ENCODE data around the gene C5orf63. TPM values are rescaled to one million over a fixed set of nuclear protein-coding genes. Genes with fewer than 3 reads are reported as not detected.

C5orf63 gene
- total and polyA plus RNA-seq, 2 of the 8 experiments (the other 6 are each of a cell fraction or from before 2014, with no cell fraction given) = 0.67 to 0.71 TPM

- no peak overlapping the region for H4K91ac ChIP-seq (replicated peaks; ENCODE audit: insufficient read length, low read length)
Measured at GRCh38 chr5:127063257-127063913, 9.9 kb downstream of the C5orf63 start.

More at GRCh38 chr5:127063257-127063913, 9.9 kb downstream of the C5orf63 start:
- H3K23me2 ChIP-seq (ENCODE audit: low read depth, low read length) = no peaks in the 10 kb centered on the region
- no peak overlapping the region for H3K27ac ChIP-seq (ENCODE audit: low read depth, low read length)
- no peak overlapping the region for H3K23ac ChIP-seq (ENCODE audit: insufficient read length)
- H4K8ac ChIP-seq (ENCODE audit: extremely low read depth, insufficient read depth, low read length) = no peak overlapping the region
- no peaks in the 10 kb centered on the region for H3K4me1 ChIP-seq (replicated peaks in 1 of 4; ENCODE audit: control insufficient read depth in 3 of 4, insufficient read depth in 4 of 4, low read length in 3 of 4)
- no peak for DNase-seq (ENCODE audit: low read depth in 1 of 2, low spot score in 2 of 2)
- no peak overlapping the region for H2BK120ac ChIP-seq (replicated peaks; ENCODE audit: low read depth, low read length)
- no peak overlapping the region for H3K18ac ChIP-seq (ENCODE audit: extremely low read depth, low read length)
- H2BK20ac ChIP-seq (ENCODE audit: low read length) = no peak overlapping the region
- no peak overlapping the region for H2AFZ ChIP-seq (ENCODE audit: low read length)
- no peak overlapping the region for H2BK12ac ChIP-seq (ENCODE audit: low read depth, low read length)
- no peak overlapping the region for H2AK5ac ChIP-seq (ENCODE audit: low read depth, low read length)
- peak overlapping the region in 1 of 4 experiments; percentile 34; a peak in 1 of 7 replicates for H3K9ac ChIP-seq (replicated peaks in 1 of 4; ENCODE audit: extremely low read depth in 1 of 4, low read depth in 3 of 4, low read length in 3 of 4)
- no peak overlapping the region for H2BK15ac ChIP-seq (ENCODE audit: low read length)
- H3K4me3 ChIP-seq (ENCODE audit: extremely low read depth in 1 of 4, insufficient read depth in 2 of 4, low read depth in 3 of 4, low read length in 4 of 4) = no peak overlapping the region
- WGBS, 2 experiments (ENCODE audit: extremely low coverage in 1 of 2, insufficient coverage in 1 of 2, insufficient read length in 1 of 2, insufficient replicate concordance in 2 of 2, low coverage in 1 of 2, low lambda C conversion rate in 2 of 2, missing lambda C conversion rate in 1 of 2) = 84% methylated on average over 2 of the region's 2 CpGs; no CpG with 5 or more reads in 1 of the 2 experiments
- no peaks in the 10 kb centered on the region for H3K27me3 ChIP-seq (replicated peaks in 1 of 4; ENCODE audit: control insufficient read depth in 3 of 4, extremely low read depth in 1 of 4, insufficient read depth in 3 of 4, low read length in 3 of 4)
- no peak overlapping the region for H3K4me2 ChIP-seq (ENCODE audit: insufficient read depth in 1 of 2, low read depth in 2 of 2, low read length in 2 of 2)
- no peak overlapping the region for H3K4ac ChIP-seq (replicated peaks; ENCODE audit: insufficient read length, low read depth, low read length)
- no peaks in the 10 kb centered on the region for H3K79me2 ChIP-seq (ENCODE audit: control insufficient read depth in 1 of 2, insufficient read depth in 2 of 2, low read length in 2 of 2)
- no peaks in the 10 kb centered on the region for H4K20me1 ChIP-seq (replicated peaks in 1 of 2; ENCODE audit: control insufficient read depth in 1 of 2, insufficient read depth in 2 of 2, low read length in 2 of 2)
- H3K36me3 ChIP-seq (ENCODE audit: control insufficient read depth in 2 of 4, insufficient read depth in 4 of 4, low read length in 3 of 4) = no peaks in the 10 kb centered on the region
- POLR2A ChIA-PET (ENCODE audit: partially characterized antibody) = no interaction called here
- CTCF ChIA-PET (ENCODE audit: partially characterized antibody) = interaction anchor here (1.0 to 2.1 kb wide), 5 partner anchors 10 to 152 kb away, joined by 3 to 10 read pairs (median 3); partner anchors contain the start of gene C5orf63
- TF ChIP-seq GTF2F1 (IDR thresholded peaks at IDR 0.05; ENCODE audit: borderline replicate concordance, low read depth, low read length) = no peak
- TF ChIP-seq NANOG (IDR thresholded peaks at IDR 0.05; ENCODE audit: insufficient read depth, low read depth, low read length, poor library complexity, severe bottlenecking) = no peak
- TF ChIP-seq CHD1 (IDR thresholded peaks at IDR 0.05; ENCODE audit: low read depth, low read length) = no peak
- no peak for TF ChIP-seq MAFK (IDR thresholded peaks at IDR 0.05; ENCODE audit: low read depth, low read length)
- no peak for TF ChIP-seq SIN3A (conservative IDR thresholded peaks at IDR 0.05 in 1 of 2, IDR thresholded peaks at IDR 0.05 in 1 of 2; ENCODE audit: low read depth in 1 of 2, low read length in 2 of 2)
- TF ChIP-seq SP1 (IDR thresholded peaks at IDR 0.05; ENCODE audit: low read depth, low read length) = no peak
- TF ChIP-seq POLR2AphosphoS5 (IDR thresholded peaks at IDR 0.05; ENCODE audit: low read depth, low read length) = no peak
- no peak for TF ChIP-seq CEBPB (IDR thresholded peaks at IDR 0.05; ENCODE audit: low read depth, low read length)
- TF ChIP-seq KDM1A (IDR thresholded peaks at IDR 0.05; ENCODE audit: borderline replicate concordance, low read length) = no peak
- no peak for TF ChIP-seq EP300 (IDR thresholded peaks at IDR 0.05; ENCODE audit: borderline replicate concordance in 1 of 2, low read depth in 2 of 2, low read length in 2 of 2)
- TF ChIP-seq RAD21 (IDR thresholded peaks at IDR 0.05 in 1 of 2, conservative IDR thresholded peaks at IDR 0.05 in 1 of 2; ENCODE audit: low read depth in 2 of 2, low read length in 2 of 2) = no peak
- TF ChIP-seq CTBP2 (IDR thresholded peaks at IDR 0.05; ENCODE audit: borderline replicate concordance, insufficient read depth, insufficient read length, low read length) = no peak
- no peak for TF ChIP-seq ASH2L (IDR thresholded peaks at IDR 0.05; ENCODE audit: low read length)
- no peak overlapping the region for H3K14ac ChIP-seq (ENCODE audit: insufficient read length)
- H2BK5ac ChIP-seq (ENCODE audit: low read depth, low read length) = no peak overlapping the region
- no peaks in the 10 kb centered on the region for H3K9me3 ChIP-seq (ENCODE audit: insufficient read depth in 2 of 2, low read depth in 1 of 2, low read length in 1 of 2)
- H4K5ac ChIP-seq (ENCODE audit: insufficient read length, low read depth, low read length) = no peak overlapping the region
- FAIRE-seq = no peak
- no peak overlapping the region for H3K56ac ChIP-seq (replicated peaks; ENCODE audit: insufficient read length, low read depth, low read length)
- no peaks in the 10 kb centered on the region for H3K79me1 ChIP-seq (ENCODE audit: low read depth, low read length)

All from H1 (cell line).